HG03432 (cell line): ENCODE measurements around the gene HAS3.
"Not testable (repeated sequence)": the region's sequence is repeated elsewhere in the genome, so short reads cannot be mapped to it uniquely, and the experiment has no call there.

ENCODE experiments used
- ATAC-seq: cut with Tn5 transposase; IDR thresholded peaks from one replicate; pipeline ENCODE4 v1.9.1; 2021; ENCODE audit warnings: mild to moderate bottlenecking, moderate library complexity; ENCODE audit not compliant: unreplicated experiment

The HAS3 gene, protein sequence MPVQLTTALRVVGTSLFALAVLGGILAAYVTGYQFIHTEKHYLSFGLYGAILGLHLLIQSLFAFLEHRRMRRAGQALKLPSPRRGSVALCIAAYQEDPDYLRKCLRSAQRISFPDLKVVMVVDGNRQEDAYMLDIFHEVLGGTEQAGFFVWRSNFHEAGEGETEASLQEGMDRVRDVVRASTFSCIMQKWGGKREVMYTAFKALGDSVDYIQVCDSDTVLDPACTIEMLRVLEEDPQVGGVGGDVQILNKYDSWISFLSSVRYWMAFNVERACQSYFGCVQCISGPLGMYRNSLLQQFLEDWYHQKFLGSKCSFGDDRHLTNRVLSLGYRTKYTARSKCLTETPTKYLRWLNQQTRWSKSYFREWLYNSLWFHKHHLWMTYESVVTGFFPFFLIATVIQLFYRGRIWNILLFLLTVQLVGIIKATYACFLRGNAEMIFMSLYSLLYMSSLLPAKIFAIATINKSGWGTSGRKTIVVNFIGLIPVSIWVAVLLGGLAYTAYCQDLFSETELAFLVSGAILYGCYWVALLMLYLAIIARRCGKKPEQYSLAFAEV

DNA sequence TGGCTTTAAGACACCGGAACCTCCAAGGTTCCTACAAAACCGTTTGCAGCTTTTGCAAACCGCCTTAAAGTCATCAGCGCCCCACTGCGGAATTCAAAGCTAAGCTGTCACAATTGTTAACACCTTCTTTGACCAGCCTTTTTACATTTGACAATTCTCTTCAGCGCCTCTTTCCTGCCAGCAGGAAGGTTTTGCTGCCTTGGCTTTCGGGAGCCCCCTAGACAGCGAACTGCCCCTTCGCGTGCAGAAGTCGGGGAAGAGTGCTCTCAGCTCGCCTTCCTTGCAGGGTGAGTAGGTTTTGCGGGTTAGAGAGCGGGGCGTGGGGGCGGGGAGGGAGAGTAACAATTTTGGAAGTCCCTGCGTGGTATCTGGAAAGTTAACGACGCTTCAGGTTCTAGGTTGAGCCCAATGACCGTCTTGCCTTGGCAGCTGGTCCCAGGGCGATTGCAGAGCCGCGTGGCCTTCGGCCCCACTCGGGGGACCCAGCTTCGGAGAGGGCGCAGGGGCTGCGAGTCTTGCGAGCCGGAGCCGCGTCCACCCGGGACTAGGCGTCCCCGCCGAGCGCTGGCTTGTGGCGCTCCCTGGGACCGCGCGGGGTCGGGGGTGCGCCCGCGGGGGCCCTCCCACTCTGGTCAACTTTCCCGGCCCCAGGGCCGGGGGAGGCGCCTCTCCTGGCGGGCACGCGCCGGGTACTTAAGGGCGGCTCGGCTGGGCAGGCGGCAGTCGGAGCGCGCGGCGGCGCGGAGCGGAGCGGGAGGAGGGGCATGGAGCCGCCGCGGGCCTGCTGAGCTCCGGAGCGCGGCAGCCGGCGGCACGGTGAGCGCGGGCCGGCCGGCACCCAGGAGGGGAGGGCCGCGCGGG is at the start of gene HAS3:
HAS3 (plus strand) TSS at position 153 of the 861 bp plus-strand sequence. CDS start 3,743 bp downstream, outside the sequence.
- no peak for ATAC-seq

DNA sequence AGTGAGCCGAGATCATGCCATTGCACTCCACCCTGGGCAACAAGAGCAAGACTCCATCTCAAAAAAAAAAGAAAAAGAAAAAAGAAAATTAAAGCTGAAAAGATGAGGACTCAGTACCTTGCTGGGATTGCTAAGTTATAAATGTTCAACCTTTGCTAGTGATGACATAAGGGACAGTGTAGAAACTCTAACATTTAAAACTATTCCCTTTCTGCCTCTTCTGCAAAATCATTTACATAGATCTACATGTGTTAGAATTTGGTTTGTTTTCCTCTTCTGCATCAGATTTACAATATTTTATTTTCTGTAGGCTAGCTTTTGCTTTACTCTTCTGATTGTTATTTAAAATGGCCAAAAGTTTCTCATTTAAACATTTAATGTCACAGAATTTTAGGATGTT is 49.5 kb upstream of the HAS3 start:
- ATAC-seq, result no peak

DNA sequence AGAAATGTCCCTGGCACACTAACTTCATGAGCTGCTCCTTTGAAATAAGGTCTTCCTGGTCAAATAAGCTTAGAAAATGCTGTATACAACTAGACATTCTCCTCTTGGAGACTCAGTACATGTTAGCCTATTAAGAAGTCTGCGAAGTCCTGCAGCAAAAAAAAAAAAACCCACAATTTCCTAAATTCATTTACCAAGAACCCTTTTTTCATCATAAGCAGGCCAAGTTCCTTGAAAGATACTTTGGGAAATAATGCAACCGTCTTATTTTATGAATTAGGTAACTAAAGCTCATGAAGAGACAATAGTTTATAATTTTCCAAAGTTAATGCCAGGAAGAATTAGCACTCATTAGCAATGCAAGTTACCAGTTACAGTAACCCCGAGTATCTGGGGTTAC is 49.0 kb upstream of the HAS3 start:
- ATAC-seq, result no peak

DNA sequence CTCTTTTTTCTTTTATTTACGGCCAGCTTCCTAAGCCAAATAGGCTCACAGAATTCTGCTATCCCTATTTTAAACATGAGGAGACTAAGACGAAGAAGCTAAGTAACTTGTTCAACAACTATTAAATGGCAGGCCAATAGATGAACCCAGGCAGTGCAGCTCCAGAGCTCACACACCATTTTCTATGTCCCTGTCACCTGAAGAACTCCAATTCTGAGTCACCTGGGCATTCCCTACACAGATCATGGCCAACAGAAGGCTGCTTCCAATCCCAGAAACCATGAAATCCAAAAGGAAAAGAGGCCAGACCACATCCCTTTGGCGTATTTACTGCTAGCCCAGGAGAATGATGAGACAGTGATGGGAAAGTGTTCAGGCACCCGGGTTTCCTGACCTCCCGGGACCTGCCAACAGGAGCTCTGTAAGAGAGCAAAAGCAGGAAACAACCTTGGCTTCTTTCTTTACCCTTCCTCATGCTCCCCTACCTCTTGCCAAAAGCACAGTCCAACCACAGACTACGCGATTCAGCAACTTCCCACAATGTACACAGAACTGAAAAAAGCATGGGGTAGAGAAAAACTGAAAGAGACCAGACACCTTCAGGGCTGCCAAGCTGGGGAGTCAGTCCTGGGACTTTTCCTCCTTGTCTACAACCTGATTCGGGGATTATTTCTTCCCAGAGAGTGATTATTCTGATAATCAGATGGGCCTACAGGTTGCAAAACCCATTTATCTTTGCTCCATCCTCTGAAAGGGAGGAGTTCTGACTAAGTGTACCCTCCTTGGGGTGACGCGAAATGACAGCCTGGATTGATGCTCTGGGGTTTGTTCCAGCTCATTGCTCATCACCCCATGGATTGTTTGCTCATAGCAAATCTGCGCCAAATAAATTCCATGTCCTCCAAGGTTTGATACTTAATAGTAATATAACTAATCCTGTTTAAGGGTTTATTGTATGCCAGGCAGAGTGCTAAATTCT is 47.8 kb upstream of the HAS3 start:
- ATAC-seq, result no peak

DNA sequence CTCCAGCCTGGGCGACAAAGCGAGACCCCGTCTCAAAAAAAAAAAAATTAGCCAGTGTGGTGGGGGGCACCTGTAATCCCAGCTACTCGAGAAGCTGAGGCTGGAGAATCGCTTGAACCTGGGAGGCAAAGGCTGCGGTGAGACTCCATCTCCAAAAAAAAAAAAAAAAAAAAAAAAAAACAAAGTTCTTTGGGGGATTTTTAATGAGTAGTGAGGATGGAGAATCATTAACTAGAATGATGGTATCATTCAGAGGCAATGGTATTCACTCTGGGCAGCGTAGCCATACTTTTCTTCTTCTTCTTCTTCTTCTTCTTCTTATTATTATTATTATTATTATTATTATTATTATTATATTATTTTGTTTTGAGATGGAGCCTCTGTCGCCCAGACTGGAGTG is 42.0 kb upstream of the HAS3 start:
- ATAC-seq, result not testable (repeated sequence)

DNA sequence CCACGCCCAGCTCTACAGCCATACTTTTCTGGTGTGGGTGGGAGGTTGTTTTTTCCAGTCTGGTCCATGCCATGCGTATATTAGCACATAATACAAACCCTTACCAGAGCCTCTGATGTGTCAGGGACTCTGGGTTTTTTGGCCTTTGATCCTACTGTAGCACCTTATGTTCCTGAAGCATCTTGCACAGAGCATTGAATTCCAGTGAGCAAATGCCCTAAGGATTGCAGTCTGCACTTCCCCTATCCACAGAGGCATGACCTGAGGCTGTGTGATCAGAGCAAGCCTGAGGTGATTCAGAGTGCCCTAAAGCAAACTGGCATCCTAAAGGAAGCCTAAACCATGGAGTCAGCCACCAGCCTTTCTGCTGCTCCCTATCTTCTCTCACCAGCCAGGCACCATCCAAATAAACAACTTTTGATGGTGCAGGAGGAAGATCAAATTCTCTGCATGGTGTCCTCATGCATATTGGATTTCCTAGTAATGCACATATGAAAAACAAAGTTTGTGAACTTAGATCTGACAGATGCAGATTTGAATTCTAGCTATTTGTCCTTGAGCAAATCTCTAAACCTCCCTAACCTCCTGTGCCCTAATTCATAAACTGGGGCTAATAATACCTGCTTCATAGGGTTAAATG is 41.2 kb upstream of the HAS3 start:
- ATAC-seq, result no peak

DNA sequence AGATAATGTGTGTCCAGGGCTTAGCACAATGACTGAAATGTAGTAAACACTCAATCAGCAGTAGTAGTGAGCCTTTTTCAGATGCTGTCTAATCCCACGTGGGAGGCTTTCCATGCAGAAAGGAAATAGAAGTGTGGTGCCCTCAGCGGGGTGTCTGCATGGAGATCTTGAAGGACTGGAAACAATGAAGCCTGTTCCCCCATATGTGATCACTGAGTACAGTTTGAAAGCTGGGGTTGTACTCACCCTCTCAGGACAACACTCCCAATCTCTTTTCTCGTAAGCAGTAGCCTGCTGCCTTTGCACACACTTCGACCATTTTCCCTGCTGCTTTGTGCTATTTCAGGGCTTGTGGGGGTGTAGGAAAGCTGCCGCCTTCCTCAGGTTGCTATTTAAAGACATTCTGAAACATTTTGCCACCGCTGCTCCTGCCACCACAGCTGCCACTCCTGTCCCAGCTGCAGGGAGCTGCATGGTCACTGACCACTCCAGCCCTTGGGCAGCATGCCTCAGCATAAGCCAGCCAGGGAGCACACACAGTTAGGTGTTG is 40.6 kb upstream of the HAS3 start:
- ATAC-seq, result no peak

DNA sequence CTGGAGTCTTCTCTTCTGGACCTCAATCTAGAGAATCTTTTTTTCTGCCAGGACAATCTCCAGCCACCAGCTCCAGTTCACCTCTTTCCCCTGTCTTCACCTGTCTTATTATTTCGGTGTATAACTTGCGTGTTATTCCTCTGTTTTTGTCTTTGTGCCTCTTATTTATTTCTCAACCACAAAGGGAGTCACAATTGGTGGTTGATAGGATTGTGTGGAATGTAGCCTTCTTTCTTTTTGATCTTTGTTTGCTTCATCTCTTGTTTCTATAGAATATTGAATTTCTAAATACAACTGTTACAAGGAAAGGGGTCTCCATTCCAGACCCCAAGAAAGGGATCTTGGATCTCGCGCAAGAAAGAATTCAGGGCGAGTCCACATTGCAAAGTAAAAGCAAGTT is 35.9 kb upstream of the HAS3 start:
- ATAC-seq, result no peak

DNA sequence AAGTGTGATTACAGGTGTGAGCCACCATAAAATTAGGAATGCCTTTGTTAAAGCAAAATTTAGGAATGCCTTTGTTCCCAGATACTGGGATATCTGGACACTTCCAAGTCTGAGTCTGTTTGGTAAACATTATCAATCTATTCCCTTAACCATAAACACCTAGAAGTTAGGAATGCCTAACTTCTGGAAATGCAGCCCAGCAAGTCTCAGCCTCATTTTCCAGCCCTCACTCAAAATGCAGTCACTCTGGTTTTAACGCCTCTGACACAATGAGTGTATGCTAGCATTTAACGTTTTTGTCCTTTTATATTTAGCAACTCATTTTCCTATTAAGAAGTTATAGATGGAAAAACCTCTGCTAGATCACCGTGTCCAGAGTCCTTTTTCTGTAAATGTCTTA is 34.4 kb upstream of the HAS3 start:
- ATAC-seq, result no peak

DNA sequence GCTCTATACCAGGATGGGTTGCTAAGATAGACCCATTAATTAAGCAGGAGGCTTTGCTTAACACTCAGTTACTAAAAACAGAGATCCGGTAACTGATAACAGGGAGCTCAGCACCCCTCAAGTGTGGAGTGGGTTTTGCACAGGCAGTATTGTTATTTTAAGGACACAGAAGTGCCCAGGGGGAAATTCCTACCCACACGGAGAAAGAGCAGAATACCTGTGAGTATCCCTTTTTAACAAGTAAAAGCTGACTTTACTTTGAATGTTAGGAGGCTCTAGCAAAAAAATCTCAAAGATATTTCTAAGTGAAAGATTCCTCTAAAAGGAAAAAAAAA is 32.8 kb upstream of the HAS3 start:
- no peak for ATAC-seq

DNA sequence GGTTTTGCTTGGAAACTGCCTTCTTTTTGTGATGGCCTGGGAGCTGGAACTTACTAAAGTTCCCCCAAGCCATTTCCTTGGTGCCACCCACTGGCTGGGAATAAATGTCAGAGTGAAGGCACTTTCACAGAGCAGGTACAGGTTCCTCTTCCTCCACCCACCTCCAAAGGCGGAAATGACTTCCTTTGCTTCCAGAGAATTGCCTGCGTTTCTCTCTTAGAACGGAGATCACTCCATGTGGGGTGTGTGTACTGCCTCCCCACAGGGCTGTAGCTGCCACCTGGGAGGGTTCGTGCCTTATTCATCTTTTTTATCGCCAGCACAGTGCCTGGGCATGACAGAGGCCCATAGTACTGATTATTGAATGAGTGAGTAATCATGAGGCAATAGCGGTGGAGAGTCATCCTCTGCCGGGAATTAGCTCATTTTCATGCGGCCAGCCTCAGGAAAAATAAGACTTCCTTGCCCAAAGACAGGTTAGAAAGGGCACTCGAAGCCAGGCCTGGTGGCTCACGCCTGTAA is 32.2 kb upstream of the HAS3 start:
- no peak for ATAC-seq

DNA sequence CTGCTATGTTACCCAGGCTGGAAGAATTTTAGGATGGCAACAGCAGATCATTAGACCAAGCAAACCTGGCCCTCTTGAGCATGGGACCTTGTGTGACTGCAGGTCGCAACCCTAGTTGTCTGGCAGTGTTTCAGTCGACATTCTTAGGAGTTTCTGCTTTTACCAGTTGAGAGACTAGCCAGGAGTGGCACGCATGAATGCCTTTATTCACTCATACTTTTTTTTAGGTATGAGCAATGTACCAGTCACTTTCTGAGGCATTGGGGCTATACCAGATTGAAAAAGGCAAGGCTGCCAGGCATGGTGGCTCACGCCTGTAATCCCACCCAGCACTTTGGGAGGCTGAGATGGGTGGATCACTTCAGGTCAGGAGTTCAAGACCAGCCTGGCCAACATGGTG is 28.2 kb upstream of the HAS3 start:
- no peak for ATAC-seq

DNA sequence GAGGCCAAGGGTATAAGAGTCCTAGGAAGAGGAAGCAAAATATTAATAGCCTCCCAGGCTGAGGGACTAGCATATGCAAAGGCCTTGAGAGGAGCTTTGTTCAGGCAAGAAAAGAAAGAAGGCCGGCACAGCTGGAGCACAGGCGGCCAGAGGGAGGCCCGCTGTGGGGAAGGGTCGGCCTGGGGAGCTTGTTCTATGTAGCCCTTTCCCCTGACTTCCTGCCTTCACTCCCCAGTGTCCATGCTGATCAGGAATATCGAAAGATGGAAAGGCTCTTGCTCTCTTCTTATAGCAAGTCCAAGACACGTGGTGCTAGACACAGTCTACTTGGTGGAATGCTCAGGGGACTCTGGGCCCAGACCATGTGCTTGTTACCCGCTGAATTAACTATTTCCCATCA is 27.4 kb upstream of the HAS3 start:
- no peak for ATAC-seq

DNA sequence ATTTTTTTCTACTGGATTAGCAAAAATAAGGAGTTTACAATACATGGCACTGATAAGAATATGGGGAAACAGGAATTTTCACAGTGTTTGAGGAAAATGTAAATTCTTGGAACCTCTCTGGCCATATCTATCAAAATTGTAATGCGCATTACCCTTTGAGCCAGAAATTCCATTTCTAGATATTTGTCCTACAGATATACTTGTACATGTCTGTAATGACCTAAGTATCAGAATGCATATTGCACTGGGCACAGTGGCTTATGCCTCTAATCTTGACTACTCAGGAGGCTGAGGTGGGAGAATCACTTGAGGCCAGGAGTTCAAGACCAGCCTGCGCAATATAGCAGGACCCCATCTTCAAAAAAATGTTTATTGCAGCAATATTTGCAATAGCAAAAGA is 25.8 kb upstream of the HAS3 start:
- ATAC-seq, result no peak

DNA sequence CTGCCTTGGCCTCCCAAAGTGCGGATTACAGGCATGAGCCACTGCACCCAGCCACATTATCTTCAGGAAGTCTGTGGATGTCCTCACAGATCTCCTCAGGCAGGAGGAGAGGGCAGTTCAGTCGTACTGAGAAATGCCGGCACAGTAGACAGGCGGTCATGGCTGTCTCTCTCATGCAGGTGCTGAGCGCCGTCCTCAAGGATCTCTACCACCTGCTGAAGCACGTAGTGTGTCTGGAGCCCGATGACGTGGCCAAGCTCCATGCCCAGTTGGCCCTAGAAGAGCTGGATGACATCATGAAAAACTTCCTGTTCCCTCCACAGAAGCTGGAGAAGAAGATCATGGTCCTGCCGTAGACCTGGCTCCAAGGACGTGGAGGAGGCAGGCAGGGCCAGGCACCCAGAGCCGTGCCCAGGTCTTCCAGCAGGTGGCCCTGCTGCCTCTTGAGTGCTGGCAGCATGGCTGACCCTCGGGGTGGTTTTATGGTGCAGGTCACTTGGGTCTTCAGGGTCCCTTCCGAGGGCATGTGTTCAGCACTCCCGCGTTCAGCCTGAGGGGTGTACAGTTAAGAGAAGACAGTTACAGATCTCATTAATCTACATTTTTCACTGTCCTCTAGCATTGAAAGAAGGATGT is 22.0 kb upstream of the HAS3 start:
- ATAC-seq, result no peak

DNA sequence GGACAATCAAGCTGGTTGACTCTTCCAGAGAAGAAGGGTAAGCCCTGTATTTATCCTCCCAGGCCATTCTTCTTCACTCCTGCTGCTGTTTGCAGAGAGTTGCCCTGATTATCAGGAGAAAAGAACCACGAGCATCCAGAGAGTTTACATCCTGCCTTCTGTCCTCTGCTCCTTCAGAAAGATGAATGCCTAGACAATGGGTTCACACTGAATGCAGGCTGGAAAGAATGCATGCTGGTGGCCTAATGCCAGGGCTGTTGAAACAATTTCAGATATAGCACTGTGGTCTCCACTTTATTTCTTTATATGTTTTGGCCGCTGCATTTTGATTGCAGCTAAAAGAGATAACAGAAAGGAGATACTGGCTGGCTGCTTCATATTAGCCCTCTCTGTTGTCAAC is 21.2 kb upstream of the HAS3 start:
- no peak for ATAC-seq

DNA sequence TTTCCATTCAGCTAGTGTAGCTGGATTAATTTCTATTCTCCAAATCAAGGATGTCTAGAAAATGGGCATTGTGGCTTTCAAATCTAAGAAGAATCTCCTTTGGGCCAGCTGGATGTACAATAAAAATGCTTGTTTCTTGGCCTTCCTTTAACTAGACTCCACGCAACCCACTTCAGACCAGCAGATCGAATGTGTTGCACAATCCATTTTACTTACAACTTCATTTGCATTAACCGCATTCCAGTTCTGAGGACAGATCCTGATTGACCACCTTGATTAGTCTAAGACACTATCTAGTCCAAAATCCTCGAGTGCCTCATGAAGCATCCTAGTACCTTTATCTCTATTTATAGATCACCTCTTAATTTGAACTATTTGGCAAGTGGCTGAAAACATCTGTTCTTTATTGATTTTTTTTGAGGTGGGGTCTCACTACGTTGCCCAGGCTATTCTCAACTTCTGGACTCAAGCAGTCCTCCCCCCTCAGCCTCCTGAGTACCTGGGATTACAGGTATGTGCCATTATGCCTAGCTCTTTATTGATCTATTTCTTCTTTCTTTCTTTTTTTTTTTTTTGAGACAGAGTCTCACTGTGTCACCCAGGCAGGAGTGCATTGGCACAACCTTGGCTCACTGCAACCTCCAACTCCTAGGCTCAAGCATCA is 20.3 kb upstream of the HAS3 start:
- no peak for ATAC-seq

DNA sequence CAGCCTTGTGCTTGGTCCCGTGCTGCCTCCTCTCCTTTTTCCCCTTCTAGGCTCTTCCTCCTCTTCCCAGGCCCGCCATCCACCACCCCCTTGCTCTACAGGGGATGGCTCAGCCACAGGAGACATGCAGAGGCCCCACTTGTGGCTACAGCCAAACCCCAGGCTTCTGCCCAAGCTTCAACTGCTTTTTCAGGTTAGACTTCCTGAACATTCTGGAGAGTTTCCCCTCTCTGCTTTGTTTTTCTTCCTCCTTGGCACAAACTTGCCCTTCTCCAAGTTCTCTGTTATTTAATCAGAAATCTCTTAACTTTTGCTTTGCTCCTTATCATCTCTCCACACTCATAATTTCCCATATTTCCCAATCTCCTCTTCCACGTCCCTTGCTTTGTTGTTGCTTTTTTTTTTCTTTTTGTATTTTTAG is 18.3 kb upstream of the HAS3 start:
- no peak for ATAC-seq

DNA sequence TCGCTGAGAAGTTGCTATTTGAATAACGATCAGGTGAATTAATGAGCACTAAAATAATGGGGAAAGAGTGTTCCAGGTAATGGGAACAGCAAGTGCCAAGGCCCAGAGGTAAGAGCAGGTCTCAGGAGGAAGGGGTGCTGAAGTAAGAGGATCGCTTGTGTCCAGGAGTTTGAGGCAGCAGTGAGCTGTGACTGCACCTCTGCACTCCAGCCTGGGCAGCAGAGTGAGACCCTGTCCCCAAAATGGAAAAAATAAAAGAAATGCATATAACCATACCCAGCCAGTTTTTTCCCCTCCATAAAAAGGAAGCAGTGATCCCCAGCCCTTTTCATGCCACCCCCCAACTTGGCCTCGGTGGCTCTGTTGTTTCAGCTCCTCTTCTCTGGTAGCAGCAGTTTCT is 16.8 kb upstream of the HAS3 start:
- ATAC-seq, result no peak
